Osteoblast (primary cell): ENCODE data around the gene MAGI1. TPM values are rescaled to one million over a fixed set of nuclear protein-coding genes. Genes with fewer than 3 reads are reported as not detected.

ENCODE experiments used
- DNase-seq: peaks from one replicate; pipeline ENCODE4 v3.0.0; 2011; ENCODE audit warnings: low spot score, mixed read lengths; ENCODE audit not compliant: insufficient read length; ENCODE audit errors: missing footprints
- H2AFZ ChIP-seq: 2 replicates; pipeline ENCODE4 v1.6.0; 2011; ENCODE audit warnings: mild to moderate bottlenecking, low read length
- H3K27ac ChIP-seq: 2 replicates; pipeline ENCODE4 v1.5.1; 2011; ENCODE audit warnings: mild to moderate bottlenecking, low read depth, low read length, moderate library complexity
- H3K27me3 ChIP-seq: 2 replicates; pipeline ENCODE4 v1.6.0; 2012; ENCODE audit warnings: mild to moderate bottlenecking, control low read depth, inconsistent platforms, low read length, moderate library complexity; ENCODE audit not compliant: insufficient read depth
- H3K36me3 ChIP-seq: 2 replicates; pipeline ENCODE4 v1.5.1; 2011; ENCODE audit warnings: mild to moderate bottlenecking, low read length, control low read depth, moderate library complexity; ENCODE audit not compliant: insufficient read depth
- H3K4me1 ChIP-seq: 2 replicates; pipeline ENCODE4 v1.5.1; 2011; ENCODE audit warnings: mild to moderate bottlenecking, low read length, control low read depth, moderate library complexity; ENCODE audit not compliant: insufficient read depth
- H3K4me2 ChIP-seq: 2 replicates; pipeline ENCODE4 v1.6.0; 2011; ENCODE audit warnings: mild to moderate bottlenecking, low read length; ENCODE audit not compliant: insufficient read depth
- H3K4me3 ChIP-seq: fragments of 200-600 bp; sonication (generic); 3 replicates; pipeline ENCODE4 v1.5.1; 2012; ENCODE audit warnings: mild to moderate bottlenecking, low read length, inconsistent platforms; ENCODE audit not compliant: insufficient read depth
- H3K79me2 ChIP-seq: 2 replicates; pipeline ENCODE4 v1.6.0; 2012; ENCODE audit warnings: mild to moderate bottlenecking, low read length, control low read depth, inconsistent platforms; ENCODE audit not compliant: insufficient read depth
- H3K9me3 ChIP-seq: 2 replicates; pipeline ENCODE4 v1.5.1; 2011; ENCODE audit warnings: low read depth, low read length, control low read depth
- H4K20me1 ChIP-seq: 2 replicates; pipeline ENCODE4 v1.6.0; 2012; ENCODE audit warnings: mild to moderate bottlenecking, low read length, control low read depth; ENCODE audit not compliant: insufficient read depth
- CTCF ChIP-seq: IDR thresholded peaks from 2 replicates; pipeline ENCODE4 v1.5.1; 2011; ENCODE audit warnings: mild to moderate bottlenecking, low read depth, low read length, moderate library complexity; ENCODE audit errors: extremely low read depth
- total RNA-seq: library from RNA; depleted of rRNA; stranded (reverse); fragments of >200 nt; gene quantifications from 2 replicates; pipeline ENCODE4 v1.2.3, GENCODE V29; 2012

The MAGI1 gene
- total RNA-seq, 1 donor: 66.6 TPM

- peaks cover 28% of the 10 kb centered on the region for H3K79me2 ChIP-seq
- no peak for TF ChIP-seq CTCF
- H3K9me3 ChIP-seq: no peaks in the 10 kb centered on the region
- peaks cover 35% of the 10 kb centered on the region for H4K20me1 ChIP-seq
- peaks cover 11% of the 10 kb centered on the region for H3K4me1 ChIP-seq
- no peak overlapping the region for H3K4me2 ChIP-seq
- no peaks in the 10 kb centered on the region for H3K36me3 ChIP-seq
- H3K4me3 ChIP-seq: no peak overlapping the region
- H2AFZ ChIP-seq: no peak overlapping the region
- no peak overlapping the region for H3K27ac ChIP-seq
- DNase-seq: no peak
- H3K27me3 ChIP-seq: no peaks in the 10 kb centered on the region
Measured at GRCh38 chr3:65779390-65779789, 259.3 kb downstream of the MAGI1 start.

GRCh38 chr3:65778968-65779367 lies 259.8 kb downstream of the MAGI1 start:
- Histone ChIP-seq H3K27ac (no peak overlapping the region), H4K20me1 (peaks cover 39% of the 10 kb centered on the region), H3K79me2 (peaks cover 29% of the 10 kb centered on the region), H3K4me2 (no peak overlapping the region), H3K4me3 (no peak overlapping the region), H3K9me3 (no peaks in the 10 kb centered on the region), H2AFZ (no peak overlapping the region), H3K27me3 (no peaks in the 10 kb centered on the region), H3K36me3 (no peaks in the 10 kb centered on the region), H3K4me1 (peaks cover 6% of the 10 kb centered on the region)
- no peak for TF ChIP-seq CTCF
- DNase-seq: no peak

- H3K4me1 ChIP-seq: peaks cover 4% of the 10 kb centered on the region
- no peaks in the 10 kb centered on the region for H3K36me3 ChIP-seq
- no peak overlapping the region for H3K4me3 ChIP-seq
- TF ChIP-seq CTCF: no peak
- no peak overlapping the region for H3K4me2 ChIP-seq
- no peaks in the 10 kb centered on the region for H3K27me3 ChIP-seq
- no peaks in the 10 kb centered on the region for H3K9me3 ChIP-seq
- no peak overlapping the region for H3K27ac ChIP-seq
- H3K79me2 ChIP-seq: peaks cover 30% of the 10 kb centered on the region
- no peak for DNase-seq
- H4K20me1 ChIP-seq: peaks cover 40% of the 10 kb centered on the region
- no peak overlapping the region for H2AFZ ChIP-seq
Measured at GRCh38 chr3:65777050-65777449, 261.7 kb downstream of the MAGI1 start.

- peaks cover 37% of the 10 kb centered on the region for H4K20me1 ChIP-seq
- H3K9me3 ChIP-seq: no peaks in the 10 kb centered on the region
- H3K36me3 ChIP-seq: no peaks in the 10 kb centered on the region
- TF ChIP-seq CTCF: no peak
- H3K4me2 ChIP-seq: no peak overlapping the region
- H3K27ac ChIP-seq: no peak overlapping the region
- no peak overlapping the region for H2AFZ ChIP-seq
- H3K27me3 ChIP-seq: no peaks in the 10 kb centered on the region
- H3K4me1 ChIP-seq: peaks cover 4% of the 10 kb centered on the region
- peaks cover 25% of the 10 kb centered on the region for H3K79me2 ChIP-seq
- H3K4me3 ChIP-seq: no peak overlapping the region
- no peak for DNase-seq
Measured at GRCh38 chr3:65776494-65776893, 262.2 kb downstream of the MAGI1 start.
